RWPE2 (cell line): Measurements from ENCODE around the gene PDLIM7.

Experiments
- ATAC-seq: fragments of 200-7000 bp; cut with Tn5 transposase; 3 replicates; pipeline ENCODE4 v1.9.1; 2021; ENCODE audit warnings: low read depth
- DNase-seq: peaks from one replicate; pipeline ENCODE4 v3.0.0-alpha.2; 2020; ENCODE audit warnings: low spot score
- H3K27ac ChIP-seq: fragments of 450-650 bp; 2 replicates; pipeline ENCODE4 v1.5.1; 2017; ENCODE audit warnings: mild to moderate bottlenecking; ENCODE audit not compliant: poor library complexity, severe bottlenecking
- H3K27me3 ChIP-seq: fragments of 250-450 bp; sonication (Bioruptor Pico); 2 replicates; pipeline ENCODE4 v1.5.1; 2021; ENCODE audit warnings: mild to moderate bottlenecking, moderate library complexity; ENCODE audit not compliant: insufficient read depth, poor library complexity, severe bottlenecking
- H3K36me3 ChIP-seq: fragments of 250-450 bp; sonication (Bioruptor Pico); 2 replicates; pipeline ENCODE4 v1.5.1; 2020; ENCODE audit warnings: low read depth, mild to moderate bottlenecking, moderate library complexity
- H3K4me1 ChIP-seq: fragments of 250-450 bp; sonication (Bioruptor Pico); 2 replicates; pipeline ENCODE4 v1.5.1; 2021; ENCODE audit warnings: mild to moderate bottlenecking, moderate library complexity; ENCODE audit not compliant: insufficient read depth, poor library complexity, severe bottlenecking
- H3K4me3 ChIP-seq: fragments of 250-450 bp; sonication (Bioruptor Pico); 2 replicates; pipeline ENCODE4 v1.5.1; 2021; ENCODE audit warnings: mild to moderate bottlenecking, moderate library complexity; ENCODE audit not compliant: severe bottlenecking
- H3K9me3 ChIP-seq: fragments of 250-450 bp; sonication (Bioruptor Pico); 2 replicates; pipeline ENCODE4 v1.5.1; 2021; ENCODE audit warnings: mild to moderate bottlenecking, moderate library complexity; ENCODE audit not compliant: severe bottlenecking
- TF ChIP-seq, protein P1 (sequence below): fragments of 450-650 bp; IDR thresholded peaks from one replicate; pipeline ENCODE4 v1.5.1; 2017; ENCODE audit warnings: mild to moderate bottlenecking, moderate library complexity; ENCODE audit not compliant: poor library complexity, severe bottlenecking

The PDLIM7 gene

DNA sequence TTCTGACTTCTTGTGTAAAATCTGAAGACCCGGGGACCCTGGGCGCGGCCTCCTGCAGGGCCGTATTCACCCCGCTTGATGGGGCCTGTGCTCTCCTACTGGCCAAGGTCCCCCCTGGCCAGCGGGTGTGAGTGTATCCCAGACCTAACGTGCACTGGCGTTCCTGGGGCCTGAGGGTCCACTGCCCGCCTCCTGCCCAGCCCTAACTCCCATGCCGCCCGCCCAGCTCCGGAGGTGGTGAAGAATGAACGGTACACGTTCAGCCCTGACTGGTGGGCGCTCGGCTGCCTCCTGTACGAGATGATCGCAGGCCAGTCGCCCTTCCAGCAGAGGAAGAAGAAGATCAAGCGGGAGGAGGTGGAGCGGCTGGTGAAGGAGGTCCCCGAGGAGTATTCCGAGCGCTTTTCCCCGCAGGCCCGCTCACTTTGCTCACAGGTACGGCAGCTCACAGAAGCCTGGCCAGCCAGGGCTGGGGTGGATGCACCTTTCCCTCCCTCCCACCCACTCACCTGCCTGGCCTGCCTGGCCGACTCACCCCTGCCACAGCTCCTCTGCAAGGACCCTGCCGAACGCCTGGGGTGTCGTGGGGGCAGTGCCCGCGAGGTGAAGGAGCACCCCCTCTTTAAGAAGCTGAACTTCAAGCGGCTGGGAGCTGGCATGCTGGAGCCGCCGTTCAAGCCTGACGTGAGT lies 61.4 kb downstream of the PDLIM7 start:
- Histone ChIP-seq H3K9me3 (no peaks in the 10 kb centered on the region), H3K36me3 (peaks cover 69% of the 10 kb centered on the region), H3K4me1 (no peaks in the 10 kb centered on the region), H3K27ac (no peak overlapping the region), H3K4me3 (no peak overlapping the region), H3K27me3 (no peaks in the 10 kb centered on the region)
- no peak for ATAC-seq
- TF ChIP-seq, protein P1, sequence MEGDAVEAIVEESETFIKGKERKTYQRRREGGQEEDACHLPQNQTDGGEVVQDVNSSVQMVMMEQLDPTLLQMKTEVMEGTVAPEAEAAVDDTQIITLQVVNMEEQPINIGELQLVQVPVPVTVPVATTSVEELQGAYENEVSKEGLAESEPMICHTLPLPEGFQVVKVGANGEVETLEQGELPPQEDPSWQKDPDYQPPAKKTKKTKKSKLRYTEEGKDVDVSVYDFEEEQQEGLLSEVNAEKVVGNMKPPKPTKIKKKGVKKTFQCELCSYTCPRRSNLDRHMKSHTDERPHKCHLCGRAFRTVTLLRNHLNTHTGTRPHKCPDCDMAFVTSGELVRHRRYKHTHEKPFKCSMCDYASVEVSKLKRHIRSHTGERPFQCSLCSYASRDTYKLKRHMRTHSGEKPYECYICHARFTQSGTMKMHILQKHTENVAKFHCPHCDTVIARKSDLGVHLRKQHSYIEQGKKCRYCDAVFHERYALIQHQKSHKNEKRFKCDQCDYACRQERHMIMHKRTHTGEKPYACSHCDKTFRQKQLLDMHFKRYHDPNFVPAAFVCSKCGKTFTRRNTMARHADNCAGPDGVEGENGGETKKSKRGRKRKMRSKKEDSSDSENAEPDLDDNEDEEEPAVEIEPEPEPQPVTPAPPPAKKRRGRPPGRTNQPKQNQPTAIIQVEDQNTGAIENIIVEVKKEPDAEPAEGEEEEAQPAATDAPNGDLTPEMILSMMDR, result no peak
- peak; percentile 78 for DNase-seq

DNA sequence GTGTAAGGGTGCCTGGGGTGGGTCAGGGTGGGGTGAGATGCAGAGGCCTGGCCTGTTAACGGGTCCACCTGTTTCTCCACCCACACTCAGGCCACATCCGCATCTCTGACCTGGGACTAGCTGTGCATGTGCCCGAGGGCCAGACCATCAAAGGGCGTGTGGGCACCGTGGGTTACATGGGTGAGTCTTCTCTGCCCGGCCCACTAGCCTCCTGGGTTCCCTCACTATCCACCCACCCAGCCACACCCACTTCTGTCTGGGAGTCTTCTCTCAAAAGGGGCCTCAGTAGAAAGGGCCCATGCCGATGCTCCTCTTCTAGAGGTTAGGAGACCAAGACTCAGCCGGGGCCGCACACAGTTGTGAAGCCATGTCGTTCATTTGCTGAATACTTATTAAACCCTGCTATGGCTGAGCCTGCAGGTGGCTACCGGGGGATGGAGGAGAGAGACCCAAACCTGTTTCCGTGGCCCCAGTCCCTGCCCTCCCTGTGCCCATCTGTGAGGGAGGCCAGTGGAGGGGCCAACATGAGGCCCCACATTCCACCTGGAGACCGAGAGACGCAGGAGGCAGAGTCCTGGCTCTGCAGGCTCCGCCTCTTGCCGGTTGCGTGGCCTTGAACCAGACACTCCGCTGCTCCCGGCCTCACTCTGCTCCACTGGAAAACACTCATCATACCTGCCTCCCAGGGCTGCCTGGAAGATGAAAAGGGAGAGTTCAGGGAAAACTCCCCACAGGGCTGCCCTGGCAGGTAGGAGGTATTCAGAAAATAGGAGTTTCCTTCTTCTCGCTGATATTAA lies 62.3 kb downstream of the PDLIM7 start:
- H3K27me3 ChIP-seq, result no peaks in the 10 kb centered on the region
- no peak overlapping the region for H3K27ac ChIP-seq
- H3K4me1 ChIP-seq, result no peaks in the 10 kb centered on the region
- H3K4me3 ChIP-seq, result no peak overlapping the region
- TF ChIP-seq, protein P1, result no peak
- peaks cover 76% of the 10 kb centered on the region for H3K36me3 ChIP-seq
- H3K9me3 ChIP-seq, result no peaks in the 10 kb centered on the region
- no peak for ATAC-seq
- peak; percentile 73 for DNase-seq

DNA sequence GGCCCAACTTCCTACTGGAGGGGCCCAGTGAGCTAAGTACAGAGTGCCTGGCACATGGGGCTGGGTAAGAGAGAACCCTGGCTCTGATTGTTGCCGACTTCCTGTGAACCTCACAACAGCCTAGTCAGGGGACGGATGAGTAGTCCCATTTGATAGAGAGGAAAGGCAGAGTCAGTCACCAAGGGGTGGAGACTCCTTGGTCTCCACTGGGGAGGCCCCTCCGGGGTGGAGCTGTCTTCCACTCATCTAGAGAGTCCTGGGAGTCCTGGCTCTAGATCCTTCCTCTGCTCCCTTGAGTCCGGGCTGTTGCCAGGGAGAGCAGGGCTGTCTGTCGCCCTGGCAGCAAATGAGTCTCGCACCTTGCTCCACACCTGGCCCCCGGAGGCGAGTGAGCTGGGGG lies 63.0 kb downstream of the PDLIM7 start:
- peaks cover 76% of the 10 kb centered on the region for H3K36me3 ChIP-seq
- H3K27me3 ChIP-seq, result no peaks in the 10 kb centered on the region
- no peak overlapping the region for H3K27ac ChIP-seq
- no peaks in the 10 kb centered on the region for H3K9me3 ChIP-seq
- TF ChIP-seq, protein P1, result no peak
- DNase-seq, result no peak
- ATAC-seq, result no peak
- no peak overlapping the region for H3K4me3 ChIP-seq
- H3K4me1 ChIP-seq, result no peaks in the 10 kb centered on the region

DNA sequence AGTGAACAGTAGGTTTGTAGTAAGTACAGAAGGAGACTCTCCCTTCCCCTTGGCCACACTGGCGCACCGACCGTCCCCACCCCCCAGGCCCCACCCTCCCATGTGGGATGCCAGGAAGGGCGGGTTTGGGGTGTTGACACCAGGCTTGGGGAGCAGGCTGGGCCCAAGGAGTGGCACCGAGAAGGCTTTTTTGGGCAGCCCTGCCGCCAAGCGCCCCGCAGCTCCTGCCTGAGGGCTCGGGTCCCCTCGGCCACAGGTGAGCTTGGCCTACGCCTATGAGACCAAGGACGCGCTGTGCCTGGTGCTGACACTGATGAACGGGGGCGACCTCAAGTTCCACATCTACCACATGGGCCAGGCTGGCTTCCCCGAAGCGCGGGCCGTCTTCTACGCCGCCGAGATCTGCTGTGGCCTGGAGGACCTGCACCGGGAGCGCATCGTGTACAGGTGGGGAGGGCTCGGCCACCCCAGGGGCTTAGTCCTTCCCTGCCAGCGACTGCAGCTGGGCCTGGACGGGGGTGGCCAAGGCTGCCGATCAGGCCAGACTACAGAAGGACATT lies 63.7 kb downstream of the PDLIM7 start:
- Histone ChIP-seq H3K36me3 (peaks cover 76% of the 10 kb centered on the region), H3K27me3 (no peaks in the 10 kb centered on the region), H3K27ac (no peak overlapping the region), H3K4me3 (no peak overlapping the region), H3K9me3 (no peaks in the 10 kb centered on the region), H3K4me1 (no peaks in the 10 kb centered on the region)
- DNase-seq, result peak; percentile 75
- no peak for ATAC-seq
- TF ChIP-seq, protein P1, result no peak
